Measurements from ENCODE around the gene RIC8B.
A peak's percentile ranks its signal among the peaks of the same experiment; 100 is the strongest.
"Not testable (repeated sequence)": the region's sequence is repeated elsewhere in the genome, so short reads cannot be mapped to it uniquely, and the experiment has no call there.

The RIC8B gene

GRCh38 chr12:106774005-106774807 is at the start of gene RIC8B:
Gene RIC8B, plus strand, starts transcription at chr12:106774682. Its CDS starts 64 bp downstream, at chr12:106774746.
- H3K4me3 ChIP-seq (replicated peaks; ENCODE audit: low read depth, low read length), result peak within 1 kb of the TSS; percentile 76
- peak; percentile 99 for DNase-seq (ENCODE audit: low read depth)
- TF ChIP-seq, protein P1, sequence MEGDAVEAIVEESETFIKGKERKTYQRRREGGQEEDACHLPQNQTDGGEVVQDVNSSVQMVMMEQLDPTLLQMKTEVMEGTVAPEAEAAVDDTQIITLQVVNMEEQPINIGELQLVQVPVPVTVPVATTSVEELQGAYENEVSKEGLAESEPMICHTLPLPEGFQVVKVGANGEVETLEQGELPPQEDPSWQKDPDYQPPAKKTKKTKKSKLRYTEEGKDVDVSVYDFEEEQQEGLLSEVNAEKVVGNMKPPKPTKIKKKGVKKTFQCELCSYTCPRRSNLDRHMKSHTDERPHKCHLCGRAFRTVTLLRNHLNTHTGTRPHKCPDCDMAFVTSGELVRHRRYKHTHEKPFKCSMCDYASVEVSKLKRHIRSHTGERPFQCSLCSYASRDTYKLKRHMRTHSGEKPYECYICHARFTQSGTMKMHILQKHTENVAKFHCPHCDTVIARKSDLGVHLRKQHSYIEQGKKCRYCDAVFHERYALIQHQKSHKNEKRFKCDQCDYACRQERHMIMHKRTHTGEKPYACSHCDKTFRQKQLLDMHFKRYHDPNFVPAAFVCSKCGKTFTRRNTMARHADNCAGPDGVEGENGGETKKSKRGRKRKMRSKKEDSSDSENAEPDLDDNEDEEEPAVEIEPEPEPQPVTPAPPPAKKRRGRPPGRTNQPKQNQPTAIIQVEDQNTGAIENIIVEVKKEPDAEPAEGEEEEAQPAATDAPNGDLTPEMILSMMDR (IDR thresholded peaks at IDR 0.05; ENCODE audit: low read length, missing control alignments), result no peak

GRCh38 chr12:106724934-106725333 is 49.5 kb upstream of the RIC8B start:
- no peak for DNase-seq (ENCODE audit: low read depth)
- TF ChIP-seq, protein P1 (IDR thresholded peaks at IDR 0.05; ENCODE audit: low read length, missing control alignments), result no peak
- no peak overlapping the region for H3K4me3 ChIP-seq (replicated peaks; ENCODE audit: low read depth, low read length)

DNA sequence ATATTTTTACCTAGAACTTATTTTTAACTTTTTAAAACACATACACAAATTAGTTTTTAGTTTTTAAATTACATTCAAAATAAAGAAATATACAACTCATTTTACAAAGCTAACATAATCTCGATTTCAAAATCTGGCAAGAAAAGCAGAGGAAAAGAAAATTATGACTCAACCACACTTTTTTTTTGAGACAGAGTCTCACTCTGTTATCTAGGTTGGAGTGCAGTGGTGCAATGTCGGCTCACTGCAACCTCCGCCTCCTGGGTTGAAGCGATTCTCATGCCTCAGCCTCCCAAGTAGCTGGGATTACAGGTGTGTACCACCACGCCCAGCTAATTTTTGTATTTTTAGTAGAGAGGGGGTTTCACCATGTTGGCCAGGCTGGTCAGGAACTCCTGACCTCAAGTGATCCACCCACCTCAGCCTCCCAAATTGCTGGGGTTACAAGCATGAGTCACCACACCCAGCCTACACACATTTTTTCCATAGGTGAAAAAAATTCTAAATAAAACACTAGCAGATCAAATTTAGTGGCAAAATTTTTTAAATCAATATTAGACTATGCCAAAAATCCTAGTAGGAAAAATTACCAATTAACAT is 47.8 kb upstream of the RIC8B start:
- peak; percentile 39 for DNase-seq (ENCODE audit: low read depth)
- H3K4me3 ChIP-seq (replicated peaks; ENCODE audit: low read depth, low read length), result not testable (repeated sequence)

GRCh38 chr12:106729611-106730010 is 44.9 kb upstream of the RIC8B start:
- H3K4me3 ChIP-seq (replicated peaks; ENCODE audit: low read depth, low read length), result no peak overlapping the region
- TF ChIP-seq, protein P1 (IDR thresholded peaks at IDR 0.05; ENCODE audit: low read length, missing control alignments), result no peak
- DNase-seq (ENCODE audit: low read depth), result no peak

DNA sequence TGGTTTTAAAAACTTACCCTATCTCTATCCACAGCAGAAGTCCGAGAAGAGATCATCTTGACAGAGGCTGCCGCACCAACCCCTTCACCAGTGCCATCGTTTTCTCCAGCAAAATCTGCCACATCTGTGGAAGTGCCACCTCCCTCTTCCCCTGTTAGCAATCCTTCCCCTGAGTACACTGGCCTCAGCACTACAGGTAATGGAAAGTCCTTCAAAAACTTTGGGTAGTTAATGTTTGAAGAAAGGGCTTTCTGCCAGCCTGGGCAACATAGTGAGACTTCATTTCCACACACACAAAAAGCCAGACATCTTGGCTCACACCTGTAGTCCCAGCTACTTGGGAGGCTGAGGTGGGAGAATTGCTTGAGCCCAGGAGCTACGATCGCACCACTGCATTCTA is 41.6 kb upstream of the RIC8B start:
- H3K4me3 ChIP-seq (replicated peaks; ENCODE audit: low read depth, low read length), result no peak overlapping the region
- no peak for DNase-seq (ENCODE audit: low read depth)
- TF ChIP-seq, protein P1 (IDR thresholded peaks at IDR 0.05; ENCODE audit: low read length, missing control alignments), result no peak

- H3K4me3 ChIP-seq (replicated peaks; ENCODE audit: low read depth, low read length), result no peak overlapping the region
- TF ChIP-seq, protein P1 (IDR thresholded peaks at IDR 0.05; ENCODE audit: low read length, missing control alignments), result no peak
- no peak for DNase-seq (ENCODE audit: low read depth)
These were observed 40.8 kb upstream of the RIC8B start for GRCh38 chr12:106733660-106734059.

GRCh38 chr12:106736051-106736957 is 38.2 kb upstream of the RIC8B start:
- H3K4me3 ChIP-seq (replicated peaks; ENCODE audit: low read depth, low read length), result no peak overlapping the region
- TF ChIP-seq, protein P1 (IDR thresholded peaks at IDR 0.05; ENCODE audit: low read length, missing control alignments), result no peak
- DNase-seq (ENCODE audit: low read depth), result no peak
